PFSK-1 (cell line): Measurements from ENCODE around the gene MPC1.

Source experiments
- FOXP2 ChIP-seq: optimal IDR thresholded peaks from 2 replicates; pipeline ENCODE3; 2011; ENCODE audit warnings: borderline replicate concordance, control low read depth, inconsistent platforms; ENCODE audit not compliant: insufficient read depth; ENCODE audit errors: extremely low read length, extremely low read depth
- POLR2AphosphoS5 ChIP-seq: IDR thresholded peaks from 2 replicates; pipeline ENCODE4 v1.6.1; 2012; ENCODE audit warnings: low read depth, mild to moderate bottlenecking, control low read depth, low read length, moderate library complexity
- SIN3A ChIP-seq: IDR thresholded peaks from 2 replicates; pipeline ENCODE4 v1.6.1; 2012; ENCODE audit warnings: mild to moderate bottlenecking, low read length, moderate library complexity, borderline replicate concordance; ENCODE audit not compliant: insufficient read depth
- TAF1 ChIP-seq: IDR thresholded peaks from 2 replicates; pipeline ENCODE4 v1.6.1; 2012; ENCODE audit warnings: low read length, control low read depth, borderline replicate concordance; ENCODE audit not compliant: insufficient read depth
- TF ChIP-seq, protein P1 (sequence below), 2 experiments: IDR thresholded peaks; 2 replicates each; pipeline versions ENCODE4 v1.6.1 to v1.8.0; 2011 to 2012; ENCODE audit warnings: low read depth in 2 of 2, low read length in 2 of 2, control low read depth in 1 of 2, inconsistent platforms in 1 of 2, mild to moderate bottlenecking in 1 of 2, moderate library complexity in 1 of 2; ENCODE audit not compliant: insufficient read depth in 1 of 2

MPC1 gene

DNA sequence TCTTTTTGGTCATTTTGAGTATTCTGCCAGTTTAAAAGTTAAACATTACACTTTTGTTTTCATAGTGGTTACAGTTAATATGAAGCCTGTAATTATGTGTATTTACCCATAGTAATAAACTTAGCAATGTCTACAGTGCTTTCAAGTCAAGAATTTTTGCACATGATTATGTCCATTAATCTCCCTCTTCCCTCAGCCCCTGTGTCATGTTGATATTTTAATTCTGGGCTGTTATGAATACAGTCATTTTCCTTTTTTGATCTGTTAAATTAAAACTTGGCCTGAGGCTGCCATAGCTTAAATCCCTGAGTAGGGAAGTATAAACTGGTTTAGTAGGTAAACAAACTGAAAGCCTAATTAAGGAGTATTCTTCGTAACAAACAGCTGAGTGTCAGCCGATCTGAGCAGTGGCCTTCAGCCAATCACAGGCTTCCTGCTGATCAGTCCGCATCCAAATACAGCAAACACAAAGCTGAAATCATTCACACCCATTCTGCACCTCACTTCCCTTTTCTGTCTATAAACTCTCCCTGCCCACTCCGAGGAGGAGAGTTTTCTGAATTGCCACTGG, 30.9 kb downstream of the MPC1 start:
- TF ChIP-seq, protein P1, sequence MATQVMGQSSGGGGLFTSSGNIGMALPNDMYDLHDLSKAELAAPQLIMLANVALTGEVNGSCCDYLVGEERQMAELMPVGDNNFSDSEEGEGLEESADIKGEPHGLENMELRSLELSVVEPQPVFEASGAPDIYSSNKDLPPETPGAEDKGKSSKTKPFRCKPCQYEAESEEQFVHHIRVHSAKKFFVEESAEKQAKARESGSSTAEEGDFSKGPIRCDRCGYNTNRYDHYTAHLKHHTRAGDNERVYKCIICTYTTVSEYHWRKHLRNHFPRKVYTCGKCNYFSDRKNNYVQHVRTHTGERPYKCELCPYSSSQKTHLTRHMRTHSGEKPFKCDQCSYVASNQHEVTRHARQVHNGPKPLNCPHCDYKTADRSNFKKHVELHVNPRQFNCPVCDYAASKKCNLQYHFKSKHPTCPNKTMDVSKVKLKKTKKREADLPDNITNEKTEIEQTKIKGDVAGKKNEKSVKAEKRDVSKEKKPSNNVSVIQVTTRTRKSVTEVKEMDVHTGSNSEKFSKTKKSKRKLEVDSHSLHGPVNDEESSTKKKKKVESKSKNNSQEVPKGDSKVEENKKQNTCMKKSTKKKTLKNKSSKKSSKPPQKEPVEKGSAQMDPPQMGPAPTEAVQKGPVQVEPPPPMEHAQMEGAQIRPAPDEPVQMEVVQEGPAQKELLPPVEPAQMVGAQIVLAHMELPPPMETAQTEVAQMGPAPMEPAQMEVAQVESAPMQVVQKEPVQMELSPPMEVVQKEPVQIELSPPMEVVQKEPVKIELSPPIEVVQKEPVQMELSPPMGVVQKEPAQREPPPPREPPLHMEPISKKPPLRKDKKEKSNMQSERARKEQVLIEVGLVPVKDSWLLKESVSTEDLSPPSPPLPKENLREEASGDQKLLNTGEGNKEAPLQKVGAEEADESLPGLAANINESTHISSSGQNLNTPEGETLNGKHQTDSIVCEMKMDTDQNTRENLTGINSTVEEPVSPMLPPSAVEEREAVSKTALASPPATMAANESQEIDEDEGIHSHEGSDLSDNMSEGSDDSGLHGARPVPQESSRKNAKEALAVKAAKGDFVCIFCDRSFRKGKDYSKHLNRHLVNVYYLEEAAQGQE (IDR thresholded peaks at IDR 0.05; ENCODE audit: insufficient read depth in 1 of 2, low read depth in 2 of 2, low read length in 2 of 2): no peak
- TF ChIP-seq FOXP2: no peak
- no peak for TF ChIP-seq TAF1

DNA sequence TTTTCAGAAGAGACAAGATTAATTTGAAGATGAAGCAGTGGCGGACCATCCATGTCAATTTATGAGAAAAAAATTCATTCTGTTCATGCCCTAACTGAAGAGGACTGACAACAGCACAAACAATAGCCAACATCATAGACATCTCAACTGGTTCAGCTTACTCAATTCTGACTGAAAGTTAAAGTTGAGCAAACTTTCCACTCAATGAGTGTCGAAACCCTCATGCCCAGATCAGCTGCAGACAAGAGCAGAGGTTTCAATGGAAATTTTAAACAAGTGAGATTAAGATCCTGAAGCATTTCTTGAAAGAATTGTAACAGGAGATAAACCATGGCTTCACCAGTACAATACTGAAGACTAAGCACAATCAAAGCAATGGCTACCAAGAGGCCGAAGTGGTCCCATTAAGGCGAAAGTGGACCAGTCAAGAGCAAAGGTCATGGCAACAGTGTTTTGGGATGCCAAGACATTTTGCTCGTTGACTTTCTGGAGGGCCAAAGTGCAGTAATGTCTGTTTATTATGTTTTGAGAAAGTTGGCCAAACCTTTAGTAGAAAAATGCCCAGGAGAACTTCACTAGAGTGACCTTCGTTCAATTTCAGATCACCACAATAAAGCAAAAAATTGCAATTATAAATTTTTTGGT, 34.3 kb downstream of the MPC1 start:
- TF ChIP-seq TAF1: no peak
- no peak for TF ChIP-seq POLR2AphosphoS5
- no peak for TF ChIP-seq SIN3A
- TF ChIP-seq, protein P1 (IDR thresholded peaks at IDR 0.05; ENCODE audit: insufficient read depth in 1 of 2, low read depth in 2 of 2, low read length in 2 of 2): no peak
- TF ChIP-seq FOXP2: no peak

DNA sequence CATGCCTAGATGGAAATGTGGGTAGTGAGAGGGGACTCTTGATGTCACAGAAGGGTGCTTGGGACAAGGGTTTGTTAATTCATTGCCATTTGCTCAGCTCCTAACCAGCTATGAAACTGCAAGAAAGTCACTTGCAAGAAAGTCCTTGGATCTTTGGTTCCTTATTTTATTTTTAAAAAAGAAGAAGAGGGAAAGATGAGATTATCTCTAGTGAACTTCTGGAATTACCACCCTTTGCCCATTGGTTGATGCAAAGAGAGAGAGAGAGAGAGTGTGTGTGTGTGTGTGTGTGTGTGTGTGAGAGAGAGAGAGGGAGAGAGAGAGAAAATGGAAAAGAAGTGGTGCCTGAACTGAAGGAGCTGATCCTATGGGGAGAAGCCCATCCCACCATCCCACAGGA, 35.8 kb downstream of the MPC1 start:
- TF ChIP-seq, protein P1 (IDR thresholded peaks at IDR 0.05; ENCODE audit: insufficient read depth in 1 of 2, low read depth in 2 of 2, low read length in 2 of 2): no peak
- TF ChIP-seq TAF1 (no peak), POLR2AphosphoS5 (no peak), SIN3A (no peak), FOXP2 (no peak)

DNA sequence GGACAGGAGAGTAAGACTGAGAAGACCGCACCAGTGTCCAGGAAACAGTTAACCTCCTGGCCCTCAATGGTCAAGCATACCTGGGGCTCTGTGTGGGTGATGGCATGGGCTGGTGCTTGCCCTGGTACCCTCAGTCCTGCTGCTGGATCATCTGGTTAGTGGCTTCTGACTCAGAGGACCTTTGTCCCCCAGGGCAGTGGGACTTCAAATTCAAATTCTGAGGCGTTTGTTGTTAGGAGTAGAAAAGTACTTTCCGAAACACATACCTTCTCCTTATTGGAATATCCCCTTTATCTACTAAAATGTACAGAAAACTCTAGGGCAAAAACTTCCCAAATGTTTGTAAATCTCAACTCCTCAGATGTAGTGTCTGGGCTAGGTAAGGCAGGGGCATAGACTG, 36.3 kb downstream of the MPC1 start:
- TF ChIP-seq FOXP2 (no peak), TAF1 (no peak), POLR2AphosphoS5 (no peak), SIN3A (no peak)
- TF ChIP-seq, protein P1 (IDR thresholded peaks at IDR 0.05; ENCODE audit: insufficient read depth in 1 of 2, low read depth in 2 of 2, low read length in 2 of 2): no peak
